Body of pancreas (tissue), 4 donors: ENCODE results near the gene LHCGR. TPM values are rescaled to one million over a fixed set of nuclear protein-coding genes. Genes with fewer than 3 reads are reported as not detected.
"Not testable (repeated sequence)": the region's sequence is repeated elsewhere in the genome, so short reads cannot be mapped to it uniquely, and the experiment has no call there.

Source experiments
- ATAC-seq: fragments of 150-250 bp; one replicate; pipeline ENCODE4 v1.9.1; 2016
- DNase-seq, 4 donors: peaks; one replicate each; pipeline ENCODE4 v3.0.0-alpha.2; 2019
- H3K27ac ChIP-seq, 4 donors: fragments of 200-600 bp; sonication (generic); 1 replicate in 3 of 4; 2 replicates in 1 of 4; pipeline versions ENCODE4 v1.5.1 to v1.6.1; 2016 to 2019; ENCODE audit warnings: mild to moderate bottlenecking in 1 of 4, mixed read lengths in 1 of 4, moderate library complexity in 1 of 4
- H3K27me3 ChIP-seq, 2 donors: fragments of 200-600 bp; sonication (generic); one replicate each; pipeline ENCODE4 v1.6.0; 2016; ENCODE audit warnings: mild to moderate bottlenecking in 1 of 2
- H3K36me3 ChIP-seq, 2 donors: fragments of 200-600 bp; sonication (generic); replicated peaks in 1 of 2; 2 replicates each; pipeline ENCODE4 v1.5.1; 2016; ENCODE audit warnings: low read depth in 2 of 2; ENCODE audit not compliant: insufficient read depth in 1 of 2
- H3K4me1 ChIP-seq: fragments of 200-600 bp; sonication (generic); one replicate; pipeline ENCODE4 v1.6.0; 2016
- H3K4me3 ChIP-seq, 2 donors: fragments of 200-600 bp; sonication (generic); 1 replicate in 1 of 2; 2 replicates in 1 of 2; pipeline ENCODE4 v1.5.1; 2016 to 2019
- H3K9me3 ChIP-seq, 3 donors: fragments of 200-600 bp; sonication (generic); 1 replicate in 2 of 3; 2 replicates in 1 of 3; pipeline ENCODE4 v1.5.1; 2016
- CTCF ChIP-seq, 7 experiments: fragments of 450-650 bp in 4 of 7; fragments of 200-600 bp in 3 of 7; sonication (generic) in 3 of 7; IDR thresholded peaks; one replicate each; pipeline ENCODE4 v1.5.1; 2016 to 2019; ENCODE audit warnings: antibody characterized with exemption in 7 of 7
- POLR2A ChIP-seq, 3 donors: fragments of 450-650 bp; IDR thresholded peaks; one replicate each; pipeline ENCODE4 v1.6.1; 2016; ENCODE audit warnings: antibody characterized with exemption in 3 of 3, mild to moderate bottlenecking in 2 of 3
- WGBS, 2 donors: methylation state at CpG; one replicate each; pipeline ENCODE4 v1.1.5; 2017; 5-methylcytosine and 5-hydroxymethylcytosine counted together
- intact Hi-C: fragments of 100-400 bp; cut with DNase I; formaldehyde crosslinking; loops from one replicate; pipeline ENCODE4 v1.15.1; 2023
- total RNA-seq, 2 donors: library from RNA; depleted of rRNA; stranded (reverse); fragments of >200 nt; gene quantifications; one replicate each; pipeline ENCODE4 v1.1.0, GENCODE V29; 2016

Gene LHCGR
- total RNA-seq, 2 donors from 2014 or later: not detected

GRCh38 chr2:48707466-48707865 lies 48.1 kb downstream of the LHCGR start:
- WGBS, 2 donors: 0 to 69% methylated on average over 1 to 6 of the region's 6 CpGs
- H3K4me1 ChIP-seq: no peaks in the 10 kb centered on the region
- no peak overlapping the region for H3K4me3 ChIP-seq
- no peaks in the 10 kb centered on the region for H3K9me3 ChIP-seq
- TF ChIP-seq POLR2A (IDR thresholded peaks at IDR 0.05) (no peak), CTCF (IDR thresholded peaks at IDR 0.05) (no peak)
- no peaks in the 10 kb centered on the region for H3K27me3 ChIP-seq
- no peaks in the 10 kb centered on the region for H3K36me3 ChIP-seq
- H3K27ac ChIP-seq: no peak overlapping the region
- intact Hi-C loops: no loop called here
- ATAC-seq (no peak), DNase-seq (no peak)

- H3K27me3 ChIP-seq, DNase-seq, H3K27ac ChIP-seq, H3K4me1 ChIP-seq, H3K4me3 ChIP-seq, H3K9me3 ChIP-seq, intact Hi-C loops, H3K36me3 ChIP-seq, ATAC-seq: not testable (repeated sequence)
- WGBS, 2 donors: 66 to 87% methylated on average over 6 of the region's 6 CpGs
Observed at GRCh38 chr2:48703621-48704020, 51.9 kb downstream of the LHCGR start.

GRCh38 chr2:48699348-48699930 lies 56.1 kb downstream of the LHCGR start:
- Histone ChIP-seq H3K27me3 (no peaks in the 10 kb centered on the region), H3K9me3 (no peaks in the 10 kb centered on the region), H3K27ac (no peak overlapping the region), H3K4me1 (no peaks in the 10 kb centered on the region), H3K36me3 (no peaks in the 10 kb centered on the region), H3K4me3 (no peak overlapping the region)
- DNase-seq: no peak
- TF ChIP-seq CTCF (IDR thresholded peaks at IDR 0.05) (no peak), POLR2A (IDR thresholded peaks at IDR 0.05) (no peak)
- no peak for ATAC-seq
- intact Hi-C loops: no loop called here
- WGBS, 2 donors: 16 to 18% methylated on average over 2 of the region's 2 CpGs

GRCh38 chr2:48696881-48697280 lies 58.6 kb downstream of the LHCGR start:
- intact Hi-C loops: no loop called here
- no peaks in the 10 kb centered on the region for H3K36me3 ChIP-seq
- TF ChIP-seq CTCF (IDR thresholded peaks at IDR 0.05) (no peak), POLR2A (IDR thresholded peaks at IDR 0.05) (no peak)
- H3K27ac ChIP-seq: no peak overlapping the region
- H3K4me3 ChIP-seq: no peak overlapping the region
- WGBS, 2 donors: 52 to 74% methylated on average over 1 of the region's 1 CpG
- ATAC-seq (no peak), DNase-seq (no peak)
- H3K9me3 ChIP-seq: no peaks in the 10 kb centered on the region
- no peaks in the 10 kb centered on the region for H3K4me1 ChIP-seq
- H3K27me3 ChIP-seq: no peaks in the 10 kb centered on the region

GRCh38 chr2:48695991-48696390 lies 59.5 kb downstream of the LHCGR start:
- Histone ChIP-seq H3K9me3 (no peaks in the 10 kb centered on the region), H3K4me1 (no peaks in the 10 kb centered on the region), H3K4me3 (no peak overlapping the region), H3K36me3 (no peaks in the 10 kb centered on the region), H3K27ac (no peak overlapping the region), H3K27me3 (no peaks in the 10 kb centered on the region)
- ATAC-seq: no peak
- TF ChIP-seq CTCF (IDR thresholded peaks at IDR 0.05) (no peak), POLR2A (IDR thresholded peaks at IDR 0.05) (no peak)
- DNase-seq: no peak
- intact Hi-C loops: no loop called here
